Smooth muscle cell (in vitro differentiated cells): ENCODE results near the gene XKR7. TPM values are rescaled to one million over a fixed set of nuclear protein-coding genes. Genes with fewer than 3 reads are reported as not detected.
"Not testable (repeated sequence)": the region's sequence is repeated elsewhere in the genome, so short reads cannot be mapped to it uniquely, and the experiment has no call there.

Source experiments
- DNase-seq: peaks from one replicate; lab custom pipeline; 2025; ENCODE audit not compliant: unreplicated experiment; lab: John Stamatoyannopoulos, UW
- H2AFZ ChIP-seq: fragments of 200-600 bp; sonication (generic); 2 replicates; pipeline ENCODE4 v1.6.0; 2016; ENCODE audit warnings: antibody characterized with exemption, low read depth, mild to moderate bottlenecking
- H3F3A ChIP-seq: fragments of 200-600 bp; sonication (generic); 2 replicates; pipeline ENCODE4 v1.6.0; 2017; ENCODE audit warnings: antibody characterized with exemption, low read depth
- H3K27ac ChIP-seq: fragments of 200-600 bp; sonication (generic); 2 replicates; pipeline ENCODE4 v1.5.1; 2016; ENCODE audit warnings: low read depth, mild to moderate bottlenecking
- H3K27me3 ChIP-seq: fragments of 200-600 bp; sonication (generic); 2 replicates; pipeline ENCODE4 v1.6.1; 2016; ENCODE audit warnings: low read depth, mild to moderate bottlenecking
- H3K36me3 ChIP-seq: fragments of 200-600 bp; sonication (generic); 2 replicates; pipeline ENCODE4 v1.5.1; 2016; ENCODE audit warnings: low read depth
- H3K4me1 ChIP-seq: fragments of 200-600 bp; sonication (generic); 2 replicates; pipeline ENCODE4 v1.5.1; 2016; ENCODE audit warnings: low read depth
- H3K4me2 ChIP-seq: fragments of 200-600 bp; sonication (generic); 2 replicates; pipeline ENCODE4 v1.6.0; 2016; ENCODE audit warnings: mild to moderate bottlenecking
- H3K4me3 ChIP-seq: fragments of 200-600 bp; sonication (generic); 2 replicates; pipeline ENCODE4 v1.5.1; 2016; ENCODE audit warnings: mild to moderate bottlenecking
- H3K79me2 ChIP-seq: fragments of 200-600 bp; sonication (generic); 2 replicates; pipeline ENCODE4 v1.6.0; 2016; ENCODE audit warnings: low read depth, mild to moderate bottlenecking
- H3K9ac ChIP-seq: fragments of 200-600 bp; sonication (generic); 2 replicates; pipeline ENCODE4 v1.6.0; 2016; ENCODE audit warnings: low read depth
- H3K9me3 ChIP-seq: fragments of 200-600 bp; sonication (generic); replicated peaks from 2 replicates; pipeline ENCODE4 v1.5.1; 2016; ENCODE audit warnings: low read depth
- H4K20me1 ChIP-seq: fragments of 200-600 bp; sonication (generic); 2 replicates; pipeline ENCODE4 v1.6.0; 2016; ENCODE audit warnings: low read depth
- WGBS: methylation state at CpG from one replicate; pipeline ENCODE4 v1.1.7; 2016; ENCODE audit warnings: low lambda C conversion rate; 5-methylcytosine and 5-hydroxymethylcytosine counted together
- polyA plus RNA-seq: library from polyadenylated mRNA; unstranded; fragments of >200 nt; fragmentation: Nextera tagmentation; extraction: Ambion mirVana; gene quantifications from 2 replicates; pipeline ENCODE4 v1.2.1, GENCODE V29; 2016
- total RNA-seq: library from RNA; depleted of rRNA; stranded (reverse); fragments of >200 nt; gene quantifications from 2 replicates; pipeline ENCODE4 v1.2.3, GENCODE V29; 2014
- TF ChIP-seq, protein P1 (sequence below): fragments of 200-600 bp; sonication (generic); IDR thresholded peaks from 2 replicates; pipeline ENCODE4 v1.5.1; 2017; ENCODE audit warnings: borderline replicate concordance, mild to moderate bottlenecking, antibody characterized with exemption; ENCODE audit not compliant: insufficient read depth, poor library complexity, severe bottlenecking

The XKR7 gene
- total and polyA plus RNA-seq, 2 experiments from 2014 or later, result not detected

DNA sequence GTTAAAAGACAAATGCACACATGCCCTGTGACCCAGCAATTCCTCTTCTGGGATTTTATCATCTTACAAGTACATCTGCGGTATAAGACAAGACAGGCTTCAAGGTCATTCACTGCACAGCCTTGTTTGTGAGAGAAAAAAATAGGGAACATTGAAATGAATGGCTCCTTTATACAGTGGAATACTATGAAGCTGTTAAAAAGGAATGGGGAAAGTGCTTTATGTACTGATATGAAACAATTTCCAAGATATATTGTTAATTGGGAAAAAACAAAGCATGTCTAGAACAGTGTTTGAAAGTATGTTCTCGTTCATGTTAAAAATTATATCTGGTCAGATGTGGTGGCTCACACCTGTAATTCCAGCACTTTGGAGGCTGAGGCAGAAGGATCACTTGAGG, 41.5 kb upstream of the XKR7 start:
- no peaks in the 10 kb centered on the region for H3K36me3 ChIP-seq
- TF ChIP-seq, protein P1, sequence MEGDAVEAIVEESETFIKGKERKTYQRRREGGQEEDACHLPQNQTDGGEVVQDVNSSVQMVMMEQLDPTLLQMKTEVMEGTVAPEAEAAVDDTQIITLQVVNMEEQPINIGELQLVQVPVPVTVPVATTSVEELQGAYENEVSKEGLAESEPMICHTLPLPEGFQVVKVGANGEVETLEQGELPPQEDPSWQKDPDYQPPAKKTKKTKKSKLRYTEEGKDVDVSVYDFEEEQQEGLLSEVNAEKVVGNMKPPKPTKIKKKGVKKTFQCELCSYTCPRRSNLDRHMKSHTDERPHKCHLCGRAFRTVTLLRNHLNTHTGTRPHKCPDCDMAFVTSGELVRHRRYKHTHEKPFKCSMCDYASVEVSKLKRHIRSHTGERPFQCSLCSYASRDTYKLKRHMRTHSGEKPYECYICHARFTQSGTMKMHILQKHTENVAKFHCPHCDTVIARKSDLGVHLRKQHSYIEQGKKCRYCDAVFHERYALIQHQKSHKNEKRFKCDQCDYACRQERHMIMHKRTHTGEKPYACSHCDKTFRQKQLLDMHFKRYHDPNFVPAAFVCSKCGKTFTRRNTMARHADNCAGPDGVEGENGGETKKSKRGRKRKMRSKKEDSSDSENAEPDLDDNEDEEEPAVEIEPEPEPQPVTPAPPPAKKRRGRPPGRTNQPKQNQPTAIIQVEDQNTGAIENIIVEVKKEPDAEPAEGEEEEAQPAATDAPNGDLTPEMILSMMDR, result no peak
- no peak overlapping the region for H3K4me2 ChIP-seq
- H3K79me2 ChIP-seq, result no peaks in the 10 kb centered on the region
- no peak for DNase-seq
- 95% methylated on average over 2 of the region's 2 CpGs for WGBS
- no peaks in the 10 kb centered on the region for H4K20me1 ChIP-seq
- no peak overlapping the region for H3K4me3 ChIP-seq
- no peak overlapping the region for H3K9ac ChIP-seq
- H3K27ac ChIP-seq, result no peak overlapping the region
- no peaks in the 10 kb centered on the region for H3K4me1 ChIP-seq
- H3K27me3 ChIP-seq, result no peaks in the 10 kb centered on the region
- no peaks in the 10 kb centered on the region for H3K9me3 ChIP-seq
- no peak overlapping the region for H2AFZ ChIP-seq
- H3F3A ChIP-seq, result no peaks in the 10 kb centered on the region

DNA sequence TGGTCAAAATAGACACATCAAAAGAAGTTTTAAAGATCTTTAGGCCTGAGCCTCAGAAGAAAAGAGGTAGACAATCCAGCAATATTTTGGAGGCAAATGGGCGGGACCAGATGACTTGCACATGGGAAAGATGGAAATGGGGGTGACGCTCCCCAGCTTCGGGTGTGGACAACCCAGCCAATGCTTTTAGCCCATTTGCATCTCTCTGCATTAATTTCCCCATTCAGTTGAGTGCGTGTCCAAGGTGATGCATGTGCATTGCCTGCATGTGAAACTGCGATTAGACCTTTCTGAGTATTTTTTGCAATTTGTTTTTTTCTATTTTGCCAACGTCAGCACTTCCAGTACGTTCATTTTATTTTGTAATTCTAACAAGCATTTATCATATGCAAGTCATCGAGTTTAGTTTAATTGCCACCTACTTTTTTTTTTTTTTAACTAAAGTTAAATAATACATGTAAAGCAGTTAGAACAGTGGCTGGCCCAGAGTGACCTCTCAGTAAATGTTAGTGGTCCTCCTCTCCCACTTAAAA, 40.3 kb upstream of the XKR7 start:
- Histone ChIP-seq H3K27ac (no peak overlapping the region), H3K36me3 (no peaks in the 10 kb centered on the region), H3F3A (no peaks in the 10 kb centered on the region), H3K79me2 (no peaks in the 10 kb centered on the region), H4K20me1 (no peaks in the 10 kb centered on the region), H3K4me2 (no peak overlapping the region), H3K9me3 (no peaks in the 10 kb centered on the region), H3K4me1 (no peaks in the 10 kb centered on the region), H3K9ac (no peak overlapping the region), H3K4me3 (no peak overlapping the region), H3K27me3 (no peaks in the 10 kb centered on the region), H2AFZ (no peak overlapping the region)
- 92% methylated on average over 8 of the region's 8 CpGs for WGBS
- DNase-seq, result no peak
- TF ChIP-seq, protein P1, result no peak

DNA sequence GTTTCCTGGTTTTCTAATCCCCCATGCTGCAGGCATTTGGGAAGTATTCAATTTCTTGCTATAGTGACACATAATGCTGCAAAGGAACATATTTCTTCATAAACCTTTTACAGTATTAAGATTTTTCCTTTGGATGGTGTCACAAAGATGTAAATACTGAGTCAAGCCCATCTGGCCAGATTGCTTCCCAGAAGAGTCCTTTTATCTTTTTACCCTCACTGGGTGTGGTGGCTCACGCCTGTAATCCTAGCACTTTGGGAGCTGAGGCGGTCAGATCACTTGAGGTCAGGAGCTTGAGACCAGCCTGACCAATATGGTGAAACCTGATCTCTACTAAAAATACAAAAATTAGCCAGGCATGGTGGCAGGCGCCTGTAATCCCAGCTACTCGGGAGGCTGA, 38.3 kb upstream of the XKR7 start:
- H3K27ac ChIP-seq, H3K4me1 ChIP-seq, DNase-seq, H3K9me3 ChIP-seq, H3K36me3 ChIP-seq, H3K4me3 ChIP-seq, H3K27me3 ChIP-seq, H3K79me2 ChIP-seq, H3K4me2 ChIP-seq, H4K20me1 ChIP-seq, H3K9ac ChIP-seq, H2AFZ ChIP-seq, H3F3A ChIP-seq: not testable (repeated sequence)
- WGBS, result 59% methylated on average over 4 of the region's 4 CpGs

DNA sequence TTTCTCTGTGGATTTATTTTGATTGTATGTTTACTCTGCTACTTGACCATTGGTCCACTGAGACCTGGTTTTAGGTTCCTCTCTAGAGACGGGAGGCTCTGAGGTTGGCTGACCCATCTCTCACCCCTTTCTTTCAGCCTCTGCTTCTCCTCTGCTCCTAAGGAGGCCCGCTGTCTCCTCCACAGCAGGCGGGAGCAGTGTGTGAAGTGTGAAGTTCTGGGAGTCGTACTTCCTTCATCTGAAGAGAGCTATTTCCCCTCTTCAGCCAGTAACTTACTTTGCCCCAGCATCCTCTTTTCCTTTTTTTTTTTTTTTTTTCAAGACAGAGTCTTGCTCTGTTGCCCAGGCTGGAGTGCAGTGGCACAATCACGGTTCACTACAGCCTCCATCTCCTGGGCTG, 37.2 kb upstream of the XKR7 start:
- Histone ChIP-seq H3K79me2 (no peaks in the 10 kb centered on the region), H3K4me3 (no peak overlapping the region), H3F3A (no peaks in the 10 kb centered on the region), H2AFZ (no peak overlapping the region), H4K20me1 (no peaks in the 10 kb centered on the region), H3K9me3 (no peaks in the 10 kb centered on the region), H3K36me3 (no peaks in the 10 kb centered on the region), H3K4me2 (no peak overlapping the region), H3K27ac (no peak overlapping the region), H3K27me3 (no peaks in the 10 kb centered on the region), H3K4me1 (no peaks in the 10 kb centered on the region), H3K9ac (no peak overlapping the region)
- no peak for DNase-seq
- 78% methylated on average over 5 of the region's 5 CpGs for WGBS
- TF ChIP-seq, protein P1, result no peak
